GM23248 (cell line): ENCODE measurements around the gene FAM136A.

Source experiments
- EZH2 ChIP-seq: fragments of 200-600 bp; sonication (generic); IDR thresholded peaks from 2 replicates; pipeline ENCODE4 v1.6.1; 2018; ENCODE audit warnings: antibody characterized with exemption, mild to moderate bottlenecking; ENCODE audit not compliant: insufficient read depth, poor library complexity, severe bottlenecking
- EZH2phosphoT487 ChIP-seq: fragments of 200-600 bp; sonication (generic); IDR thresholded peaks from 2 replicates; pipeline ENCODE4 v1.6.1; 2018; ENCODE audit warnings: antibody characterized with exemption, moderate library complexity, mild to moderate bottlenecking, low read depth; ENCODE audit not compliant: insufficient read depth

GRCh38 chr2:70340761-70341476, 39.1 kb upstream of the FAM136A start:
- TF ChIP-seq EZH2 (no peak), EZH2phosphoT487 (no peak)
